ENCODE results near the gene SLC22A1. TPM values are rescaled to one million over a fixed set of nuclear protein-coding genes. Genes with fewer than 3 reads are reported as not detected.

The SLC22A1 gene
- total and polyA plus RNA-seq, 2 of the 8 experiments (the other 6 are each of a cell fraction or from before 2014, with no cell fraction given) = 0.12 to 0.45 TPM

DNA sequence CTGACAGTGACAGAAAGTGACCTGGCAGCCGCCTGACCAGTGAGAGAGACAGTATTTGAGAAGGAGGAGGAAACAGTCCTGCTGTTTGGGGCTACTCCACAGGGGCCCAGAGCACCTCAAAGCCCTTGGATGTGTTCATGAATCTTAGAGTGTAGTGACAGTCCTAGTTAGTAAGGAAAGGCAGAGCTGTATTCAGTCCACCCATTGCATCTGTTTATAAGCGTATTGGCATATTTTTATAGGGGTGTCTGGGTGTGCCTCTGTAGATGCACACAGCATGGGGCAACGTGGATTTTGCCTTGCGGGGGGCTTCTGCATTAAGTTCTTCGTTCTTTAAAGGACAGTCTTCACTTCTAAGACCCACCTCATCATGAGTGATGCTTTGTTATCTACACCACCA, 44.6 kb upstream of the SLC22A1 start:
- CTCF ChIA-PET (ENCODE audit: partially characterized antibody) = interaction anchor here (0.9 to 3.4 kb wide), 5 partner anchors 11 to 25 kb away, joined by 3 to 22 read pairs (median 5); no protein-coding TSS in a partner anchor
- 87% methylated on average over 5 of the region's 5 CpGs; no CpG with 5 or more reads in 1 of the 2 experiments for whole genome bisulfite sequencing, 2 experiments (ENCODE audit: extremely low coverage in 1 of 2, insufficient coverage in 1 of 2, insufficient read length in 1 of 2, insufficient replicate concordance in 2 of 2, low coverage in 1 of 2, low lambda C conversion rate in 2 of 2, missing lambda C conversion rate in 1 of 2)

More for the DNA sequence above, 44.6 kb upstream of the SLC22A1 start:
- DNase-seq (ENCODE audit: low read depth in 1 of 2, low spot score in 2 of 2) (no peak), FAIRE-seq (no peak)
- no peak overlapping the region for H3K4me3 ChIP-seq (ENCODE audit: extremely low read depth in 1 of 4, insufficient read depth in 2 of 4, low read depth in 3 of 4, low read length in 4 of 4)
- no peak overlapping the region for H2BK12ac ChIP-seq (ENCODE audit: low read depth, low read length)
- no peaks in the 10 kb centered on the region; the same call in 1 of the 2 replicates for H3K79me1 ChIP-seq (ENCODE audit: low read depth, low read length)
- H2AK5ac ChIP-seq (ENCODE audit: low read depth, low read length) = no peak overlapping the region
- 0 out of 2 replicates have a peak, but pooled peaks cover 2% of the 10 kb centered on the region for H3K23me2 ChIP-seq (ENCODE audit: low read depth, low read length)
- no peak overlapping the region for H3K14ac ChIP-seq (ENCODE audit: insufficient read length)
- no peaks in the 10 kb centered on the region for H3K27me3 ChIP-seq (replicated peaks in 1 of 4; ENCODE audit: control insufficient read depth in 3 of 4, extremely low read depth in 1 of 4, insufficient read depth in 3 of 4, low read length in 3 of 4)
- TF ChIP-seq, protein P1, sequence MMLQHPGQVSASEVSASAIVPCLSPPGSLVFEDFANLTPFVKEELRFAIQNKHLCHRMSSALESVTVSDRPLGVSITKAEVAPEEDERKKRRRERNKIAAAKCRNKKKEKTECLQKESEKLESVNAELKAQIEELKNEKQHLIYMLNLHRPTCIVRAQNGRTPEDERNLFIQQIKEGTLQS (IDR thresholded peaks at IDR 0.05; ENCODE audit: insufficient read depth, low read depth, low read length) = no peak
- TF ChIP-seq KDM1A (IDR thresholded peaks at IDR 0.05; ENCODE audit: borderline replicate concordance, low read length) (no peak), PHF8 (conservative IDR thresholded peaks at IDR 0.05; ENCODE audit: low read depth, low read length) (no peak), RNF2 (IDR thresholded peaks at IDR 0.05; ENCODE audit: borderline replicate concordance, low read depth, low read length, missing control alignments, poor library complexity, severe bottlenecking) (no peak)
- POLR2A ChIA-PET (ENCODE audit: partially characterized antibody) = interaction anchor here (1.3 kb wide), 1 partner anchor 35 kb away, joined by 4 read pairs; no protein-coding TSS in a partner anchor
- H4K20me1 ChIP-seq (replicated peaks in 1 of 2; ENCODE audit: control insufficient read depth in 1 of 2, insufficient read depth in 2 of 2, low read length in 2 of 2) = peaks cover under 1 to 8% of the 10 kb centered on the region in 2 experiments
- H2AFZ ChIP-seq (ENCODE audit: low read length) = no peak overlapping the region
- no peak overlapping the region for H3K4me2 ChIP-seq (ENCODE audit: insufficient read depth in 1 of 2, low read depth in 2 of 2, low read length in 2 of 2)
- H3K36me3 ChIP-seq (ENCODE audit: control insufficient read depth in 2 of 4, insufficient read depth in 4 of 4, low read length in 3 of 4) = peaks cover 28 to 79% (median 62%) of the 10 kb centered on the region in 4 experiments
- no peak overlapping the region for H4K8ac ChIP-seq (ENCODE audit: extremely low read depth, insufficient read depth, low read length)
- H3K18ac ChIP-seq (ENCODE audit: extremely low read depth, low read length) = no peak overlapping the region
- H3K9ac ChIP-seq (replicated peaks in 1 of 4; ENCODE audit: extremely low read depth in 1 of 4, low read depth in 3 of 4, low read length in 3 of 4) = no peak overlapping the region
- H2BK5ac ChIP-seq (ENCODE audit: low read depth, low read length) = no peak overlapping the region
- no peak overlapping the region for H2BK15ac ChIP-seq (ENCODE audit: low read length)
- no peak overlapping the region for H3K27ac ChIP-seq (ENCODE audit: low read depth, low read length)
- H3K4ac ChIP-seq (replicated peaks; ENCODE audit: insufficient read length, low read depth, low read length) = no peak overlapping the region
- H2BK20ac ChIP-seq (ENCODE audit: low read length) = no peak overlapping the region
- no peaks in the 10 kb centered on the region for H3K4me1 ChIP-seq (replicated peaks in 1 of 4; ENCODE audit: control insufficient read depth in 3 of 4, insufficient read depth in 4 of 4, low read length in 3 of 4)
- H3K56ac ChIP-seq (replicated peaks; ENCODE audit: insufficient read length, low read depth, low read length) = no peak overlapping the region
- no peak overlapping the region for H4K91ac ChIP-seq (replicated peaks; ENCODE audit: insufficient read length, low read length)
- H2BK120ac ChIP-seq (replicated peaks; ENCODE audit: low read depth, low read length) = no peak overlapping the region
- H3K79me2 ChIP-seq (ENCODE audit: control insufficient read depth in 1 of 2, insufficient read depth in 2 of 2, low read length in 2 of 2) = no peaks in the 10 kb centered on the region
- peaks cover 3 to 12% of the 10 kb centered on the region in 2 experiments; a peak in 3 of 4 replicates for H3K9me3 ChIP-seq (ENCODE audit: insufficient read depth in 2 of 2, low read depth in 1 of 2, low read length in 1 of 2)
- H4K5ac ChIP-seq (ENCODE audit: insufficient read length, low read depth, low read length) = no peak overlapping the region
- no peak overlapping the region for H3K23ac ChIP-seq (ENCODE audit: insufficient read length)
